B cell (primary cell): ENCODE measurements around the gene CTIF. TPM values are rescaled to one million over a fixed set of nuclear protein-coding genes. Genes with fewer than 3 reads are reported as not detected.

Experiments used
- ATAC-seq: fragments of 200-7000 bp; cut with Tn5 transposase; one replicate; pipeline ENCODE4 v1.10.0; 2021; ENCODE audit warnings: low read depth, mild to moderate bottlenecking, moderate number of reproducible peaks, moderate library complexity
- CTCF ChIA-PET: fragments of 350-600 bp; sonication (Branson Sonifier 250); formaldehyde crosslinking; loops from one replicate; lab custom pipeline; 2021; ENCODE audit warnings: antibody characterized with exemption, inconsistent platforms; lab: Charles Lee
- POLR2A ChIA-PET: fragments of 350-600 bp; sonication (Branson Sonifier 250); formaldehyde crosslinking; loops from one replicate; lab custom pipeline; 2021; ENCODE audit warnings: antibody characterized with exemption; lab: Charles Lee
- DNase-seq: peaks from one replicate; pipeline ENCODE4 v3.0.0; 2013
- H2AFZ ChIP-seq: 2 replicates; pipeline ENCODE4 v1.6.1; 2012; ENCODE audit warnings: mild to moderate bottlenecking, low read depth, low read length; ENCODE audit not compliant: insufficient read depth, poor library complexity, severe bottlenecking
- H3K27ac ChIP-seq, 2 donors: 1 replicate in 1 of 2; 2 replicates in 1 of 2; pipeline ENCODE4 v1.5.1; 2012 to 2013; ENCODE audit warnings: low read length in 2 of 2, mild to moderate bottlenecking in 2 of 2, moderate library complexity in 1 of 2
- H3K27me3 ChIP-seq, 4 experiments: fragments of 200-600 bp in 1 of 4; sonication (generic) in 1 of 4; replicated peaks in 1 of 4; 1 replicate in 2 of 4; 2 replicates in 2 of 4; pipeline versions ENCODE4 v1.6.1 to v1.7.0; 2013 to 2016; ENCODE audit warnings: low read length in 3 of 4, mild to moderate bottlenecking in 2 of 4, mixed read lengths in 1 of 4, moderate library complexity in 1 of 4; ENCODE audit not compliant: insufficient read depth in 4 of 4, control insufficient read depth in 3 of 4; ENCODE audit errors: control extremely low read depth in 1 of 4
- H3K36me3 ChIP-seq, 2 experiments: replicated peaks in 1 of 2; 1 replicate in 1 of 2; 2 replicates in 1 of 2; pipeline versions ENCODE4 v1.6.1 to v1.7.1; 2013; ENCODE audit warnings: low read length in 1 of 2; ENCODE audit not compliant: insufficient read depth in 2 of 2, control insufficient read depth in 1 of 2; ENCODE audit errors: control extremely low read depth in 1 of 2, extremely low read depth in 1 of 2
- H3K4me1 ChIP-seq, 2 donors: fragments of 200-600 bp in 1 of 2; sonication (generic) in 1 of 2; 1 replicate in 1 of 2; 2 replicates in 1 of 2; pipeline versions ENCODE4 v1.5.1 to v1.6.1; 2013 to 2017; ENCODE audit warnings: low read length in 2 of 2; ENCODE audit not compliant: control insufficient read depth in 2 of 2, insufficient read depth in 2 of 2
- H3K4me2 ChIP-seq: replicated peaks from 2 replicates; pipeline ENCODE3; 2012; ENCODE audit warnings: mild to moderate bottlenecking, low read depth, low read length; ENCODE audit not compliant: poor library complexity, severe bottlenecking
- H3K4me3 ChIP-seq, 5 experiments: fragments of 200-600 bp in 1 of 5; sonication (generic) in 1 of 5; 1 replicate in 3 of 5; 2 replicates in 2 of 5; pipeline versions ENCODE4 v1.5.1 to v1.7.0; 2011 to 2016; ENCODE audit warnings: low read length in 4 of 5, mild to moderate bottlenecking in 4 of 5, low read depth in 2 of 5, control low read depth in 1 of 5, moderate library complexity in 1 of 5; ENCODE audit not compliant: insufficient read depth in 1 of 5; ENCODE audit errors: control extremely low read depth in 1 of 5, extremely low read depth in 1 of 5
- H3K79me2 ChIP-seq: fragments of 200-600 bp; sonication (generic); one replicate; pipeline ENCODE4 v1.6.0; 2016; ENCODE audit warnings: low read length; ENCODE audit not compliant: control insufficient read depth, insufficient read depth
- H3K9ac ChIP-seq: fragments of 200-600 bp; sonication (generic); 2 replicates; pipeline ENCODE4 v1.6.1; 2017; ENCODE audit warnings: mild to moderate bottlenecking, low read length, moderate library complexity
- H3K9me3 ChIP-seq, 3 donors: one replicate each; pipeline versions ENCODE4 v1.6.1 to v1.7.1; 2013; ENCODE audit warnings: low read length in 2 of 3; ENCODE audit not compliant: control insufficient read depth in 2 of 3, insufficient read depth in 1 of 3; ENCODE audit errors: control extremely low read depth in 1 of 3
- H4K20me1 ChIP-seq: 2 replicates; pipeline ENCODE4 v1.6.0; 2012; ENCODE audit warnings: mild to moderate bottlenecking, low read length; ENCODE audit not compliant: insufficient read depth, control insufficient read depth, poor library complexity, severe bottlenecking
- H3K27ac Mint-ChIP-seq: one replicate; pipeline ENCODE4 v1.8.0; 2021; ENCODE audit warnings: mixed read lengths
- H3K27me3 Mint-ChIP-seq: one replicate; pipeline ENCODE4 v1.8.0; 2021; ENCODE audit warnings: mixed read lengths
- H3K4me1 Mint-ChIP-seq: one replicate; pipeline ENCODE4 v1.8.0; 2021; ENCODE audit warnings: mixed read lengths
- H3K4me3 Mint-ChIP-seq: one replicate; pipeline ENCODE4 v1.8.0; 2021; ENCODE audit warnings: mixed read lengths
- H3K9me3 Mint-ChIP-seq: one replicate; pipeline ENCODE4 v1.8.0; 2022; ENCODE audit warnings: mixed read lengths; ENCODE audit not compliant: insufficient read depth
- CTCF ChIP-seq: fragments of 200-600 bp; IDR thresholded peaks from one replicate; pipeline ENCODE4 v1.8.0; 2022; ENCODE audit warnings: antibody characterized with exemption, mild to moderate bottlenecking
- EZH2 ChIP-seq: IDR thresholded peaks from 2 replicates; pipeline ENCODE4 v1.6.1; 2012; ENCODE audit warnings: borderline replicate concordance, low read depth, mild to moderate bottlenecking, moderate library complexity, low read length; ENCODE audit not compliant: insufficient read depth, poor library complexity, severe bottlenecking
- WGBS: methylation state at CpG from one replicate; pipeline ENCODE4 v1.1.5; 2013; ENCODE audit warnings: missing lambda C conversion rate; ENCODE audit not compliant: insufficient coverage; 5-methylcytosine and 5-hydroxymethylcytosine counted together
- intact Hi-C: fragments of 100-400 bp; cut with micrococcal nuclease; formaldehyde crosslinking; loops from one replicate; pipeline ENCODE4 v1.10.0; 2022
- polyA plus RNA-seq: library from polyadenylated mRNA; depleted of rRNA; stranded (reverse); fragments of >200 nt; gene quantifications from 2 replicates; pipeline ENCODE4 v1.2.3, GENCODE V29; 2012
- total RNA-seq, 2 donors: library from RNA; stranded (reverse); fragments of 120-200 nt in 1 of 2; gene quantifications; 1 replicate in 1 of 2; 2 replicates in 1 of 2; pipeline versions ENCODE4 v1.2.3 to v1.2.4, GENCODE V29; 2013 to 2022

Gene CTIF
- total and polyA plus RNA-seq, 2 donors (not counting 1 experiment from before 2014, with no cell fraction given), result 3.6 to 16.2 TPM

- TF ChIP-seq EZH2 (no peak), CTCF (no peak)
- ATAC-seq, result no peak
- no peak overlapping the region for H3K27ac Mint-ChIP-seq
- H3K4me3 Mint-ChIP-seq, result no peak overlapping the region
- Histone ChIP-seq H3K9ac (no peak overlapping the region), H3K4me2 (no peak overlapping the region), H3K4me1 (peaks cover 0 to 5% of the 10 kb centered on the region in 2 donors), H3K27me3 (no peaks in the 10 kb centered on the region), H3K36me3 (no peaks in the 10 kb centered on the region), H3K79me2 (no peaks in the 10 kb centered on the region), H3K9me3 (no peaks in the 10 kb centered on the region), H2AFZ (no peak overlapping the region), H3K27ac (no peak overlapping the region), H4K20me1 (no peaks in the 10 kb centered on the region), H3K4me3 (no peak overlapping the region)
- no peaks in the 10 kb centered on the region for H3K27me3 Mint-ChIP-seq
- DNase-seq, result no peak
- WGBS, result 86% methylated on average over 4 of the region's 5 CpGs
- peaks cover 4% of the 10 kb centered on the region for H3K4me1 Mint-ChIP-seq
- CTCF ChIA-PET, result no interaction called here
- H3K9me3 Mint-ChIP-seq, result no peaks in the 10 kb centered on the region
- intact Hi-C loops, result no loop called here
- POLR2A ChIA-PET, result no interaction called here
Measured at GRCh38 chr18:48853588-48853987, 314.8 kb downstream of the CTIF start.

- ChIA-PET POLR2A (no interaction called here), CTCF (no interaction called here)
- Histone ChIP-seq H3K9me3 (no peaks in the 10 kb centered on the region), H4K20me1 (no peaks in the 10 kb centered on the region), H3K4me2 (no peak overlapping the region), H2AFZ (no peak overlapping the region), H3K79me2 (no peaks in the 10 kb centered on the region), H3K4me1 (peaks cover 0 to 5% of the 10 kb centered on the region in 2 donors), H3K27me3 (no peaks in the 10 kb centered on the region), H3K27ac (no peak overlapping the region), H3K4me3 (no peak overlapping the region), H3K9ac (no peak overlapping the region), H3K36me3 (no peaks in the 10 kb centered on the region)
- no peaks in the 10 kb centered on the region for H3K27me3 Mint-ChIP-seq
- intact Hi-C loops, result no loop called here
- TF ChIP-seq CTCF (no peak), EZH2 (no peak)
- DNase-seq (no peak), ATAC-seq (no peak)
- H3K4me1 Mint-ChIP-seq, result peaks cover 4% of the 10 kb centered on the region
- H3K27ac Mint-ChIP-seq, result no peak overlapping the region
- H3K4me3 Mint-ChIP-seq, result no peak overlapping the region
- no peaks in the 10 kb centered on the region for H3K9me3 Mint-ChIP-seq
- WGBS, result 96% methylated on average over 8 of the region's 11 CpGs
Measured at GRCh38 chr18:48854780-48855179, 315.9 kb downstream of the CTIF start.
